Motor neuron (in vitro differentiated cells): ENCODE measurements around the gene LTB4R. TPM values are rescaled to one million over a fixed set of nuclear protein-coding genes. Genes with fewer than 3 reads are reported as not detected.

Experiments
- ATAC-seq, 8 experiments: fragments of 200-7000 bp; cut with Tn5 transposase; replicated peaks in 6 of 8; 2 replicates each; pipeline ENCODE4 v1.8.0; 2021; ENCODE audit warnings: mild to moderate bottlenecking in 8 of 8, moderate library complexity in 8 of 8
- H3K27ac ChIP-seq, 2 donors: fragments of 250-450 bp; sonication (Bioruptor Pico); 2 replicates each; pipeline ENCODE4 v1.9.0; 2021; ENCODE audit warnings: antibody characterized with exemption in 2 of 2, mild to moderate bottlenecking in 2 of 2, moderate library complexity in 1 of 2
- H3K4me1 ChIP-seq, 2 donors: fragments of 250-450 bp; sonication (Bioruptor Pico); replicated peaks in 1 of 2; 2 replicates each; pipeline ENCODE4 v1.6.1; 2021; ENCODE audit warnings: antibody characterized with exemption in 2 of 2, mild to moderate bottlenecking in 2 of 2, moderate library complexity in 1 of 2
- H3K4me3 ChIP-seq, 5 donors: fragments of 250-450 bp; sonication (Bioruptor Pico); 2 replicates each; pipeline ENCODE4 v1.9.0; 2021; ENCODE audit warnings: antibody characterized with exemption in 5 of 5, mild to moderate bottlenecking in 5 of 5, moderate library complexity in 4 of 5
- WGBS, 10 experiments: fragments of 450-650 bp; shearing (Covaris generic); methylation state at CpG; one replicate each; pipeline ENCODE4 v1.0.0; 2022; 5-methylcytosine and 5-hydroxymethylcytosine counted together
- in situ Hi-C, 9 experiments: fragments of 400-800 bp; cut with MboI; loops; one replicate each; pipeline ENCODE4 v1.15.0; 2021; ENCODE audit warnings: low sequenced_read_pairs in 9 of 9, low pct_unique_long_range_greater_than_20kb in 2 of 9; ENCODE audit not compliant: unreplicated experiment in 9 of 9
- total RNA-seq, 8 experiments: library from RNA; unstranded; fragments of 300-600 nt; gene quantifications; 2 replicates each; pipeline versions ENCODE4 v1.2.3 to v1.2.4, GENCODE V29; 2022

LTB4R gene
- total RNA-seq, 8 experiments from 2014 or later, result 0.92 to 13.6 (median 2.1) TPM

DNA sequence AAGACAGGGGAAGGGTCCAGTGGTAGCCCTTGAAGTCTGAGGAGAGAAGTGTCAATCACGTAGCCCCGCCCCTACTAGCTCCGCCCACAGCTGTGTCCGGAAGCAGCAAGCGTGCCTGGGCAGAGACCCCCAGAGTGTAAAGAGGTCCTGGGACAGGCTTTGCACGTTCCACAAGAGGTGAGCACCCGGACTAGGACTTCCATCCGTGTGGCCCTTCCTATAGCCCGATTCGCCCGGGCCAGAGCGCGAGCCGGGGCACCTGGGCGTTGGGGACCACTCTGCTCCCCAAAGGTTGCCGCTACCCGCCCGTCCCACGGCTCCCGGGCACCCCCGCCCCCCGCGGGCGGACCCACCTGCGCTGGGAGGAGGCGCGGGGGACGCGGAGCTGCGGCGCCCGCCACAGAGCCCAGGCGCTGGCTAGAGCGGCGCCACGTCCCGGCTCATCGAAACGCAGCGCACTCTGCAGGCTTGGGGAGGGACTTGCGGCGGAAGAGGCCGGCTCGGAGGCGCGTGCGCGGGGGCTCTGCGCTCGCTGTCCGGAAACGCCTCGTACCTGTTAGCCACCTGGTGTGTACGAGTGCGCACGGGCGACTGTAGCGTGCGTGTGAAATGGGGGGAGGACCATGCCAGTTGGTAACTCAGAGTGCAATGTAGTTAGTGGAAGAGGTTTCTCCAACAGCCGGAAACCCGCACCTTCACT is 40.0 kb upstream of the LTB4R start, which contains the start of gene RABGGTA:
RABGGTA (minus strand) TSS at position 464 of the 700 bp plus-strand sequence. CDS start 482 bp downstream, outside the sequence.
- in situ Hi-C loops, result no loop called here
- 0 to 30% (median 0%) methylated on average over 1 to 2 of the region's 61 CpGs; no CpG with 5 or more reads in 7 of the 10 experiments for WGBS, 10 experiments
- peaks cover 0 to 2% of the 10 kb centered on the region in 2 donors for H3K4me1 ChIP-seq
- ATAC-seq, result peak; percentile 94 to 98 (median 96)
- H3K27ac ChIP-seq, result peak within 1 kb of the TSS; percentile 95
- H3K4me3 ChIP-seq, result peak within 1 kb of the TSS; percentile 74 to 95 (median 92)

DNA sequence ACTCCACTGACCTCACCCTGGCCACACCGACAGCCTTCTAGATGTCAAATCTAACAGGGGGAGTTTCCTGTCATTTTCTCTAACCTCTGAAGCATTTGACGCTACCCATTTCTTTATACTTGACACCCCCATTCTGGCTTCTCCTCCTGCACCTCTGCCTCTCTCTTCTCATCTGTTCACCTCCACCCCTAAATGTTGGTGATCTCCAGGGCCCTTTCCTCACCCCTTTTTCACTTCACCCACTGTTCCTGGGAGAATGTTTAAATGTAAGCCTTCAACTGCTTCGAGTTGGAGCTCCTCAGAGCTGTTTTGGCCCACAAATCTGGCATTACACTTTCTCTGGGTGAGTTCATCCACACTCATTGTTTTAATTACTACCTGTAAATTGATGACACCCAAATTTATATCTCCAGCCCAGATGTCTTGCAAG is 39.5 kb upstream of the LTB4R start:
- peak overlapping the region; percentile 74 to 95 (median 92) for H3K4me3 ChIP-seq
- 0 to 14% (median 3%) methylated on average over 1 to 2 of the region's 3 CpGs; no CpG with 5 or more reads in 2 of the 10 experiments for WGBS, 10 experiments
- peaks cover 0 to 2% of the 10 kb centered on the region in 2 donors for H3K4me1 ChIP-seq
- H3K27ac ChIP-seq, result peak overlapping the region in 1 of 2 donors; percentile 95
- in situ Hi-C loops, result no loop called here
- peak in 1 of 8 experiments; percentile 25 for ATAC-seq

DNA sequence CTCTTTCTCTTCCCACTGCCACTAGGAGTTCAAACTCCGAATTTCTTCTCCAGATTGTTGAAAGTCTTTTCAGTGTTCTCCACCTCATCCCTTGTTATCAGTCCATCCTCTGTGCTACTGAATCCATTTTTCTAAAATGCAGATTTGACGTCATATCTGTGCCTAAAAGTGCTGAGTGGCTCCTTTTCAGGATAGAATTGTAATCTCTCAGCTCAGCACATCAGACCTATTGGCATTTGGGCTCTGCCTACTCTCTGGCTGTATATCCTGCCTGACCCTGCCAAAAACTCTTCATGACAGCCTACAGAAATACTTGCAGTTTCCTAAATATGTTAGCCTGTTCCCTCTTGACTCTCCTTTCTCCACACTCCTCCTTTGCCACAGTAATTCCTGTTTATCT is 38.8 kb upstream of the LTB4R start:
- in situ Hi-C loops, result no loop called here
- WGBS, 10 experiments, result 75 to 100% (median 85%) methylated on average over 1 to 2 of the region's 2 CpGs; no CpG with 5 or more reads in 1 of the 10 experiments
- Histone ChIP-seq H3K4me3 (no peak overlapping the region), H3K4me1 (peaks cover 0 to 2% of the 10 kb centered on the region in 2 donors), H3K27ac (no peak overlapping the region)
- ATAC-seq, result no peak

DNA sequence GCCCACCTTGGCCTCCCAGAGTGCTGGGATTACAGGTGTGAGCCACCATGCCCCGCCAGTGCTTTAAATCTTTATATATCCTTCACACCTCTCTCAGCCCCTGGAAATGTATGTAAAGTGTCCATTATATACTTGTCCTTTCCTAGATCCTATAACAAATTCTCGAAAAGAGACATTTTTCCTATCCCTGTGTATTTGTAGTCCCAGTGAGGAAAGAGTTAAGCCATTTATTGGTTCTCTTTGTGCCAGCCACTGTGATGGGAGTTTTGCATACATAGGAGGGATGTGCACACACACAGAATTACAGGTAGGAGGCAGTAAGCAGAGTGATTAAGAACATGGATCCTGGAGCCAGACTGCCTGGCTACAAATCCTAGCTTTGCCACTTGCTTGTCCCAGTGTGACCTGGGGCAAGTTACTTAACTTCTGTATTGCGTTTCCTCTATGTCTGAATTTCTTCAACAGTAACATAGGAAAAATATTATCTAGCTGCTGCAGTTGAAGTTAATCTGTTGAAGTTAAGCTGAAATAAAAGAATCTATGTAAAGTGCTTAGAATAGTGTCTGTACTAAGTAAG is 37.8 kb upstream of the LTB4R start:
- Histone ChIP-seq H3K4me1 (peaks cover 0 to 2% of the 10 kb centered on the region in 2 donors), H3K27ac (no peak overlapping the region), H3K4me3 (no peak overlapping the region)
- ATAC-seq, result no peak
- in situ Hi-C loops, result no loop called here
- WGBS, 10 experiments, result 80 to 100% (median 92%) methylated on average over 1 to 2 of the region's 3 CpGs; no CpG with 5 or more reads in 3 of the 10 experiments

DNA sequence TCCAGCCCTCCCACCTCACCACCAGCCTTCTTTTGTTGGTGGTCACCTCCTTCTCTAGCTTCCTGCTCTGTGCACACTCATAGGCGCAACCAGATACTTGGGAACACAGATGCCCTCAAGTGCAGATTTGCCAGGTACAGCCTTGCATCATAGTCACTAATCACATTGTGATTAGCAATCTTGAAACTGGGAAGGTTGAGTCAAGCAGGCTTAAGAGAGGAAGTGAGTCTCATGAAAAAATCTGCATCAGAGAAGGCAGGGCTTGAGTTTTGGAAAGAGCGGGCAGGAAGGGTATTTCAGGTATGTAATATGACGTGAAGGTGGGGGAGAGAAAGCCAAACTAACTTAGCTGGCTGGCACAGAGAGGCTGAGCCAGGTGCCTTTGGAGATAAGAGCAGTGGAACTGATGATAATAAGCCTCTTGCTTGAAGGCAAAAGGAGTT is 37.2 kb upstream of the LTB4R start:
- no peak for ATAC-seq
- WGBS, 10 experiments, result 55 to 100% (median 92%) methylated on average over 1 to 3 of the region's 3 CpGs; no CpG with 5 or more reads in 3 of the 10 experiments
- Histone ChIP-seq H3K27ac (no peak overlapping the region), H3K4me3 (no peak overlapping the region), H3K4me1 (peaks cover 0 to 2% of the 10 kb centered on the region in 2 donors)
- in situ Hi-C loops, result no loop called here

DNA sequence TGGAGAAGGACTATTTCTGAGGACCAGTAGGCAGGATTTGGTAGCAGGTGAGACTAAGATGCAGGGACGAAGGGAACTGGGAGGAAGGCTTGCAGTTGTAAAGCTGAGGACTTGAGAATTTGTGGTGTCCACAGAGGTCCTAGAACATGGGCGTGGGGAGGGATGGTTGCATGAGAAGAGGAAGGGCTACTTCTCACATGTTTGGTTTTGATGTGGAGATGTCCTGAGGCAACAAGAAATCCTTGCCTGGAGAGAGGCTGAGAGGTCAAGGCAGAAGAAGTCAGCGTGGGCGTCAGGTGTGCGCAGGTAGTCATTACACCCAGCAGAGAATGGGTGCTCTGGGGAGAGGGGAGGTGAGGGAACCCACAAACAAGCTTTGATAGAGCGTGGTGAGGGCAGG is 34.2 kb upstream of the LTB4R start:
- Histone ChIP-seq H3K4me1 (no peaks in the 10 kb centered on the region), H3K4me3 (no peak overlapping the region), H3K27ac (no peak overlapping the region)
- ATAC-seq, result no peak
- WGBS, 10 experiments, result 60 to 100% (median 83%) methylated on average over 1 to 4 of the region's 6 CpGs; no CpG with 5 or more reads in 2 of the 10 experiments
- in situ Hi-C loops, result no loop called here

DNA sequence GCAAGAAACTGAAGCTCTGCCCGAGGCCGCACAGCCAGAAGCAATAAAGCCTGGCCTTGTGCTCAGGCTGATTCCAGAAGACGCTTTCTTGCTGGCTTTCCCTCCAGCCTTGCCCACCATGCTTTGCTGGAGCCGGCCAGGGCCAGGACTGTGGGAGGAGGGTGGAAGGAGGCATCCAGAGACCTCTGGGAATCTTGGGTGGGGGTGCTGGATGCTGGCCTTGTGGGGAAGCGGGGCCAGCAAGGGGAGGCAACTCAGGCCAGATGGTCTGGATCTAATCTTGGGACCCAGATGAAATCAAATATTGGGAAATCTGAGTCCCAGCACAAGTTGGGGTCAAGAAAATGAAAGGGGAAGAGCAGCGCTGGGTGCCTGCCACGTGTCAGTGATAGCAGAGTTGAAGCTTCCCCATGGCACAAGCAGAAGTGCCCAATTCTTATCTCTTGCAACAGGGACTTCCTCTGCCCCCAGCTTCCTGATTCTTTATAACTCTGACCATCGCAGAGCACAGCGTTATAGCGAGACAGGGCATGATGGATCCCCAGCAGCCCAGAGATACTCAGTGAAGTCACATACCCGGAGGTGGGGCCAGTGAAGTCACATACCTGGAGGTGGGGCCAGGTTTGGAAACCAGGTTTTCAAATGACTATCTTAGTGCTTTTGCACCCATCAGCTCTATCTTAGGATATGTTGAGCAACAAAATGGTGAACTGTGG is 33.5 kb upstream of the LTB4R start:
- 45 to 92% (median 82%) methylated on average over 2 to 6 of the region's 11 CpGs; no CpG with 5 or more reads in 3 of the 10 experiments for WGBS, 10 experiments
- no peaks in the 10 kb centered on the region for H3K4me1 ChIP-seq

DNA sequence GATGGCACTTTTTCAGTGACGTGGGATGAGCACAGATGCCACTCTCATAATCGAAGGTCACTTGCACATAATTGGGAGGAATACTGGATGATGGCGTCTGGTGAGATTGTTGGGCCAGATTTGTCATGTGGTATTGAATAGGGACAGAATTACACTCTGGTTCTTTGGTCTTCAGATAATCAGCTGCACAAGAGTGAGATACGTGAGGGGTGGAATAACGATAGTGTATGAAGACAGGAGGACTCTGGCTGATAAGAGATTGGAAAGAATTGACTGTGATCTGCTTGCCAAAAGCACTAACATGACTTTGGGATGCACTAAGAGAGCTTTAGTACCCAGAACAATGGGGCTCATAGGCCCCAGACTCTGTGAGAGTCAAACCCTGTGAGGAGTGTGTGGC is 32.9 kb upstream of the LTB4R start:
- WGBS, 10 experiments, result 71 to 100% (median 91%) methylated on average over 1 to 5 of the region's 5 CpGs; no CpG with 5 or more reads in 2 of the 10 experiments
- in situ Hi-C loops, result no loop called here
- Histone ChIP-seq H3K27ac (no peak overlapping the region), H3K4me1 (no peaks in the 10 kb centered on the region), H3K4me3 (no peak overlapping the region)
- ATAC-seq, result no peak

More for the DNA sequence above, 33.5 kb upstream of the LTB4R start:
- no peak overlapping the region for H3K27ac ChIP-seq
- H3K4me3 ChIP-seq, result no peak overlapping the region
- no peak for ATAC-seq
- in situ Hi-C loops, result no loop called here

DNA sequence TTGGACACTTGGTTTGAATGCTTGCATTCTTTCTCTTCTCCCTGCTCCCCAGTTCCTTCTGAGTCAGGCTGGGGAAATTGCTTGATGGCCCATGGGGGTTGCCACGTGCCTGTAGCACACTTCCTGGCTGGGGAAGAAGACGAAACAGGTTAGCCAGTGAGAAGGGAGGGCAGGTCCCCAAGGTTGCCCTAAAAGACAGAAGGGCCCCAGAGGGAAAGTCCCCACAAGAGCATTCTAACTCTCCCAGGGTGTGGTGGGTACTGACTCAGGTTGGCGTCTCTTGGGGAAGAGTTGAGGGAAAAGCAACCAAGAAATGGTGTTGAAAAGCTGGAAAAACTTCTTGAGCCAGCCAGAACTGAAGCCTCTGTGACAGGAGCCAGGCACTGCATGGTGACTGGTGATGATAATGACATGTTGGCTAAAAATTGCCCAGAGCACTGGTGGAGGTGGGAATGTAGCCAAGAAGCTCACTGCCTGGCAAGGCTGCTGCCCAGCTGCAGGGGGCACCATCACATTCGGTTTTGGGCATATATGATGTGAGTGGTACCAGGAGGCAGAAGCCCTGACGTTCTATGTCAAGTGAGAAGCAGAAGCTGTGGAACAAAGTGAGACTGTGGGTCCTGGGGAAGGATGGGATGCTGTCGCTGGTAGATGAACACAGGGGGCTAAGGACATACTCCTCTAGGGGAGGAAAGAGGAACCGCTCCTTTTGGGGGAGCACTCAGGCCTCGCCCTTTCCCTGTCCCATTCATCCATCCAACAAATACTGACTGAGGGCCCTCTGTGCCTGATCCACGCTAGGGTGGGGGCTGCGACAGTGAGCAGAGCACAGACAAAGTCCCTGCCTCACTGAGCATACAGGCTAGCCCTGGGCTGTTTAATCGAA is 31.8 kb upstream of the LTB4R start:
- peak in 2 of 8 experiments; percentile 3 to 59 for ATAC-seq
- H3K4me3 ChIP-seq, result no peak overlapping the region
- WGBS, 10 experiments, result 60 to 100% (median 76%) methylated on average over 1 to 6 of the region's 11 CpGs; no CpG with 5 or more reads in 4 of the 10 experiments
- in situ Hi-C loops, result no loop called here
- H3K27ac ChIP-seq, result no peak overlapping the region
- no peaks in the 10 kb centered on the region for H3K4me1 ChIP-seq

DNA sequence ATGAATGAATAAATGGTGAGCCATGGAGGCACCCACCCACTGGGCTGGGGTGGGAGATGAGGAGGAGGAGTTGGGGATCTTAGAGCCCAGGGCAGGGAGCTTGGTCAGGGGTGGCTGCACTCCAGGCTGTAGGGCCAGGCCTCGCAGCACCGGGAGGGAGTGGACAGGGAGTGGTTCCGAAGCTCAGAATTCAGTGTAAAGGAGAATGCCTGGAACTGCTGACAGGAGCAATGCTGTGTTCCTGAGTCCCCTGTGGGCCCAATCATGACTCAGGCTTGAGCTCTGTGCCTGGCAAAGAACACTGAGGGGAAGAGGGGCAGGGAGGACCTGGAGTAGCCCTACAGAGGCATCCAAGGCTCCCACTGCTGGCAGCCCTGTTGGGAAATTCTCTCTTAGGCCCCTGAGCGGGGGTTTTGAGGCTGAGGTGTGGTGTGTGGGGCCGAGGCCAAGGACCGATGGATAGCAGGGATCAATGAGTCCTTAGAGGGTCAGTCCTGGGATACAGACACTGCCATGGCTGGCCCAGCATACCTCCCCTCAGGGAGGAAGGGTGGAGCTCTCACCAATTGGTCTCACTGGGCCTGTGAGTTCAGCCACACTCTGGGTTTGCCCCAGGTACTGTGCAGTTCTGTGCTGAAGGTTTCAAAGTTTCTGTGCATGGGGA is 30.4 kb upstream of the LTB4R start:
- in situ Hi-C loops, result no loop called here
- 50 to 100% (median 66%) methylated on average over 2 to 6 of the region's 6 CpGs; no CpG with 5 or more reads in 5 of the 10 experiments for WGBS, 10 experiments
- Histone ChIP-seq H3K4me1 (no peaks in the 10 kb centered on the region), H3K4me3 (no peak overlapping the region), H3K27ac (no peak overlapping the region)
- peak in 2 of 8 experiments; percentile 91 to 94 for ATAC-seq

DNA sequence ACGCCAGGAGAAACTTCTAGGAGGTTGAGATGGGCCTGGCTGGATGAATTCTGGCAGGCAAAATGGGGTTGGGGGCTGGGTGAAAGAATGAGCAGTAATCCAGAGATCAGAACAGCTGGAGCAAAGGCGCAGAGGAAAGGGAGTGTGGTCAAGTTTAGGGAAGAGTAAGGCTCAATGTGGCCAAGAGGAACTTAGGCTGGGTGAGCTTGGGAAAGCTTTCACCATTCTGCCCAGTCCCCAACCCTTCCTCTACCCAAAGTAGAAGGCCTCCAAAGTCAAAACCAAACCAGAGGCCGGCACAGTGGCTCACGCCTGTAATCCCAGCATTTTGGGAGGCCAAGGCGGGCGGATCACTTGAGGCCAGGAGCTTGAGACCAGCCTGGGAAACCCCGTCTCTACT is 29.7 kb upstream of the LTB4R start:
- Histone ChIP-seq H3K4me1 (no peaks in the 10 kb centered on the region), H3K4me3 (no peak overlapping the region), H3K27ac (no peak overlapping the region)
- 40 to 100% (median 83%) methylated on average over 1 to 5 of the region's 7 CpGs; no CpG with 5 or more reads in 1 of the 10 experiments for WGBS, 10 experiments
- no peak for ATAC-seq
- in situ Hi-C loops, result no loop called here

DNA sequence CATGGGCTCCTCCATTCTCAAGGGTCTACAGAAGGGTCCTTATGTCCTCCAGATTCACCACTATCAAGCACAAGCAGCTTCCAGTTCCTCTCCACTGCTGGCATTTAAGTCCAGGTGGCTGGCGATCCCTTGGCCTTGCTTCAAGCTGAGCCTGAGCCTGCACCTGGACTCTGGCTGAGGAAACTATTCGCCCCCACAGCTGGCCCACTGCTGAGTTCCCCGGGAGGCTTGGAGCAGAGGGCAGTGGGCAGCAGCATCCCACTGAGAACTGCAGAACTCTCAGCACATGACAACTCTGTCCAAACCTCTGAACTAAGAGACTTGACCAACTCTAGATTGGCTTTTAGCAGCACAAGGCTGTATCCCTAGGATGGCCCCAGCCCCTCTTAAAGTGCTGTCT is 28.6 kb upstream of the LTB4R start:
- WGBS, 10 experiments, result 20 to 83% (median 58%) methylated on average over 1 to 3 of the region's 3 CpGs; no CpG with 5 or more reads in 4 of the 10 experiments
- ATAC-seq, result no peak

More for the DNA sequence above, 28.6 kb upstream of the LTB4R start:
- Histone ChIP-seq H3K27ac (no peak overlapping the region), H3K4me3 (no peak overlapping the region), H3K4me1 (no peaks in the 10 kb centered on the region)
- in situ Hi-C loops, result no loop called here
